AG04449 (cell line): Measurements from ENCODE around the gene FRK.
"Not testable (repeated sequence)": the region's sequence is repeated elsewhere in the genome, so short reads cannot be mapped to it uniquely, and the experiment has no call there.

Source experiments
- CTCF ChIA-PET: fragments of 350-600 bp; formaldehyde crosslinking; extraction: SDS; loops from one replicate; lab custom pipeline; 2021; ENCODE audit warnings: antibody characterized with exemption; lab: Yijun Ruan, JAX
- POLR2A ChIA-PET: fragments of 400-600, 350-600 bp; formaldehyde crosslinking; extraction: SDS; loops from one replicate; lab custom pipeline; 2020; ENCODE audit warnings: antibody characterized with exemption, inconsistent platforms; lab: Yijun Ruan, JAX
- DNase-seq: peaks from one replicate; pipeline ENCODE4 v3.0.0-alpha.2; 2010; ENCODE audit warnings: low read depth, low spot score
- H3K4me3 ChIP-seq: 2 replicates; pipeline ENCODE4 v1.5.1; 2011; ENCODE audit warnings: low read depth, mild to moderate bottlenecking, control low read depth, low read length
- TF ChIP-seq, protein P1 (sequence below): IDR thresholded peaks from one replicate; pipeline ENCODE4 v1.5.1; 2011; ENCODE audit warnings: mild to moderate bottlenecking, moderate library complexity, low read length, control low read depth, inconsistent platforms; ENCODE audit not compliant: insufficient read depth; ENCODE audit errors: missing control alignments

Gene FRK

GRCh38 chr6:116046737-116047136 lies 14.0 kb downstream of the FRK start:
- DNase-seq = no peak
- TF ChIP-seq, protein P1, sequence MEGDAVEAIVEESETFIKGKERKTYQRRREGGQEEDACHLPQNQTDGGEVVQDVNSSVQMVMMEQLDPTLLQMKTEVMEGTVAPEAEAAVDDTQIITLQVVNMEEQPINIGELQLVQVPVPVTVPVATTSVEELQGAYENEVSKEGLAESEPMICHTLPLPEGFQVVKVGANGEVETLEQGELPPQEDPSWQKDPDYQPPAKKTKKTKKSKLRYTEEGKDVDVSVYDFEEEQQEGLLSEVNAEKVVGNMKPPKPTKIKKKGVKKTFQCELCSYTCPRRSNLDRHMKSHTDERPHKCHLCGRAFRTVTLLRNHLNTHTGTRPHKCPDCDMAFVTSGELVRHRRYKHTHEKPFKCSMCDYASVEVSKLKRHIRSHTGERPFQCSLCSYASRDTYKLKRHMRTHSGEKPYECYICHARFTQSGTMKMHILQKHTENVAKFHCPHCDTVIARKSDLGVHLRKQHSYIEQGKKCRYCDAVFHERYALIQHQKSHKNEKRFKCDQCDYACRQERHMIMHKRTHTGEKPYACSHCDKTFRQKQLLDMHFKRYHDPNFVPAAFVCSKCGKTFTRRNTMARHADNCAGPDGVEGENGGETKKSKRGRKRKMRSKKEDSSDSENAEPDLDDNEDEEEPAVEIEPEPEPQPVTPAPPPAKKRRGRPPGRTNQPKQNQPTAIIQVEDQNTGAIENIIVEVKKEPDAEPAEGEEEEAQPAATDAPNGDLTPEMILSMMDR = no peak
- H3K4me3 ChIP-seq = no peak overlapping the region
- POLR2A ChIA-PET = no interaction called here
- CTCF ChIA-PET = interaction anchor here (1.4 kb wide), 1 partner anchor 14 kb away, joined by 6 read pairs; the partner anchor contains the start of gene FRK

DNA sequence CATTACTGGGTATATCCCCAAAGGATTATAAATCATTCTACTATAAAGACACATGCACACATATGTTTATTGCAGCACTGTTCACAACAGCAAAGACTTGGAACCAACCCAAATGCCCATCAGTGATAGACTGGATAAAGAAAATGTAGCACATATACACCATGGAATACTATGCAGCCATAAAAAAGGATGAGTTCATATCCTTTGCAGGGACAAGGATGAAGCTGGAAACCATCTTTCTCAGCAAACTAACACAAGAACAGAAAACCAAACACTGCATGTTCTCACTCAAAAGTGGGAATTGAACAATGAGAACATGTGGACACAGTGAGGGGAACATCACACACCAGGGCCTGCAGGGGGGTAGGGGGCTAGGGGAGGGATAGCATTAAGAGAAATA lies 14.4 kb downstream of the FRK start:
- CTCF ChIA-PET, H3K4me3 ChIP-seq, DNase-seq, POLR2A ChIA-PET: not testable (repeated sequence)

- TF ChIP-seq, protein P1 = no peak
- POLR2A ChIA-PET = no interaction called here
- H3K4me3 ChIP-seq = no peak overlapping the region
- CTCF ChIA-PET = no interaction called here
- DNase-seq = no peak
Observed at GRCh38 chr6:116041934-116042333, 18.8 kb downstream of the FRK start.

- ChIA-PET POLR2A (no interaction called here), CTCF (no interaction called here)
Observed at GRCh38 chr6:116040993-116041392, 19.7 kb downstream of the FRK start.

DNA sequence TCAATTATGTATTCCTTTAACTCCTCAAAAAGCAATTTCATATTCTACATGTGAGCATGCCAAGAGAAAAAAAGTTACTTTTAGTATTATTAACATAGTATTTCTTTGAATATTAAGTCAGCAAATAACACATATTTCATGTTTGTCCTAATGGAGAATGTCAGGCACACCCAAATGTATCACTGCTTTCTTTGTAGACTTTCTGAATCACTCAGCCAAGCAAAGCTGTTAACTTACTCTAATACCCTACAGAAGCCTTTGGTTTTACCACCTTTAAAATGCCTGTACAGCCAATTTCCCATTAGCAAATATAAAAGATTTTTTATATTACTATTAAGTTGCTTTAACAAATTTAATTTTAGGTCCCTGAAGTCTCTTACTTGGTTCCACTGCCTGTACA lies 23.8 kb downstream of the FRK start:
- H3K4me3 ChIP-seq = no peak overlapping the region
- TF ChIP-seq, protein P1 = no peak
- no peak for DNase-seq
- ChIA-PET POLR2A (no interaction called here), CTCF (no interaction called here)

More at GRCh38 chr6:116040993-116041392, 19.7 kb downstream of the FRK start:
- TF ChIP-seq, protein P1 = no peak
- no peak overlapping the region for H3K4me3 ChIP-seq
- DNase-seq = no peak

- ChIA-PET CTCF (interaction anchor here (1.1 kb wide), 1 partner anchor 25 kb away, joined by 4 read pairs; the partner anchor contains the start of gene FRK), POLR2A (no interaction called here)
- DNase-seq = no peak
- TF ChIP-seq, protein P1 = no peak
- no peak overlapping the region for H3K4me3 ChIP-seq
Observed at GRCh38 chr6:116036075-116036773, 24.5 kb downstream of the FRK start.

DNA sequence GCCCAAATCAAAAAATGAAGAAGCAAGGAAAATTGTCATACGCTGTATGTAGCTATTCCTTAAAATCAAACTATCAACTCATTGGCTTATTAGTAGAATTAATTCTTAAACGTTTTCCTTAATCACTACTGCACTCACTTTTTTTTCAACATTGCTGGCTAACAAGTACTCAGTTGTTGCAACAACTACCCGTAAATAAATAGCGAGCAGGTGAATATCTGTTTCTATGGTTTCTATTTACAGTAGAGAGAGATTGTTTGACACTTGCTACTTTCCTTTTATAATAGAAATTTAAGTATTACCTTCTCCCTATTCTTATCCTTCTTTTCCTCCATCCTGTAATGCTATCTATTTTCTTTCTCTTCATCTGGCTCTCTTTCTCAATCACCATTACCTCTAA lies 25.1 kb downstream of the FRK start:
- no peak for DNase-seq
- no peak overlapping the region for H3K4me3 ChIP-seq
- CTCF ChIA-PET = interaction anchor here (0.7 to 1.1 kb wide), 2 partner anchors 25 kb away, joined by 3 to 4 read pairs; partner anchors contain the start of gene FRK
- TF ChIP-seq, protein P1 = no peak
- POLR2A ChIA-PET = no interaction called here
